K562 (cell line): ENCODE results near the gene TRIO. TPM values are rescaled to one million over a fixed set of nuclear protein-coding genes. Genes with fewer than 3 reads are reported as not detected.

ENCODE experiments used
- ATAC-seq: fragments of 200-7000 bp; cut with Tn5 transposase; 3 replicates; pipeline ENCODE4 v1.9.1; 2020; ENCODE audit warnings: moderate library complexity
- BruUV-seq: library from RNA; stranded (reverse); fragments of 400-500 nt; replicated peaks from 2 replicates; lab custom pipeline; 2021; lab: Mats Ljungman, UMichigan
- CTCF ChIA-PET: fragments of 300-600 bp; formaldehyde crosslinking; extraction: SDS; loops from one replicate; lab custom pipeline; 2021; ENCODE audit warnings: low intra/inter-chr PET ratio; lab: Yijun Ruan, JAX
- POLR2A ChIA-PET: fragments of 300-600, 350-650 bp; sonication (Branson Sonifier 250); formaldehyde crosslinking; extraction: SDS; loops from one replicate; lab custom pipeline; 2021; ENCODE audit warnings: antibody characterized with exemption, inconsistent platforms; lab: Yijun Ruan, JAX
- DNase-seq, 4 experiments: peaks; one replicate each; pipeline versions ENCODE4 v3.0.0 to v3.0.0-alpha.2; 2011 to 2018; ENCODE audit warnings: low spot score in 3 of 4, mixed read lengths in 3 of 4; ENCODE audit errors: extremely low read depth in 1 of 4
- FAIRE-seq: peaks from 2 replicates; lab custom pipeline; 2011; peaks lifted over from hg19 to GRCh38; lab: Jason Lieb, UNC
- H2AFZ ChIP-seq: 2 replicates; pipeline ENCODE4 v1.6.0; 2011; ENCODE audit warnings: low read depth, low read length, control low read depth, inconsistent platforms
- H3K27ac ChIP-seq: fragments of 200-600 bp; 3 replicates; pipeline ENCODE4 v1.8.0; 2011; ENCODE audit warnings: low read depth, mild to moderate bottlenecking, control low read depth, inconsistent platforms, low read length, moderate library complexity, mixed read lengths; ENCODE audit errors: extremely low read depth
- H3K27me3 ChIP-seq, 2 experiments: fragments of 300-600 bp in 1 of 2; 2 replicates in 1 of 2; 3 replicates in 1 of 2; pipeline versions ENCODE4 v1.6.0 to v1.8.0; 2011; ENCODE audit warnings: inconsistent platforms in 2 of 2, low read length in 2 of 2, mild to moderate bottlenecking in 1 of 2, mixed read lengths in 1 of 2, moderate library complexity in 1 of 2; ENCODE audit not compliant: control insufficient read depth in 2 of 2, insufficient read depth in 2 of 2
- H3K36me3 ChIP-seq: fragments of 300-600 bp; 3 replicates; pipeline ENCODE4 v1.8.0; 2011; ENCODE audit warnings: mild to moderate bottlenecking, low read length, inconsistent platforms; ENCODE audit not compliant: control insufficient read depth, insufficient read depth
- H3K4me1 ChIP-seq, 2 experiments: fragments of 200-600 bp in 1 of 2; replicated peaks in 1 of 2; 2 replicates in 1 of 2; 3 replicates in 1 of 2; pipeline versions ENCODE4 v1.5.1 to v1.8.0; 2011; ENCODE audit warnings: inconsistent platforms in 2 of 2, low read length in 2 of 2, mild to moderate bottlenecking in 1 of 2, mixed read lengths in 1 of 2, moderate library complexity in 1 of 2; ENCODE audit not compliant: control insufficient read depth in 2 of 2, insufficient read depth in 2 of 2
- H3K4me2 ChIP-seq: 2 replicates; pipeline ENCODE4 v1.6.1; 2011; ENCODE audit warnings: low read length, control low read depth, inconsistent platforms, mixed read lengths; ENCODE audit not compliant: insufficient read depth
- H3K4me3 ChIP-seq: fragments of 200-600 bp; sonication (generic), shearing (Covaris generic); 2 replicates; pipeline ENCODE4 v1.5.1; 2016; ENCODE audit warnings: control low read depth, inconsistent platforms
- H3K79me2 ChIP-seq: fragments of 200-600 bp; 3 replicates; pipeline ENCODE4 v1.8.0; 2011; ENCODE audit warnings: low read length, inconsistent platforms; ENCODE audit not compliant: control insufficient read depth, insufficient read depth
- H3K9ac ChIP-seq, 2 experiments: 2 replicates each; pipeline versions ENCODE4 v1.6.0 to v1.6.1; 2011; ENCODE audit warnings: low read depth in 2 of 2, low read length in 2 of 2, control low read depth in 1 of 2, inconsistent platforms in 1 of 2, mild to moderate bottlenecking in 1 of 2, mixed read lengths in 1 of 2; ENCODE audit not compliant: insufficient read depth in 1 of 2
- H3K9me1 ChIP-seq: one replicate; pipeline ENCODE4 v1.6.0; 2011; ENCODE audit warnings: inconsistent platforms, mild to moderate bottlenecking, low read length, moderate library complexity; ENCODE audit not compliant: control insufficient read depth, insufficient read depth
- H3K9me3 ChIP-seq: replicated peaks from 2 replicates; pipeline ENCODE4 v1.5.1; 2011; ENCODE audit warnings: low read depth, low read length, inconsistent platforms; ENCODE audit not compliant: control insufficient read depth, insufficient read depth
- H4K20me1 ChIP-seq: replicated peaks from 2 replicates; pipeline ENCODE4 v1.6.1; 2011; ENCODE audit warnings: low read length, inconsistent platforms, mixed read lengths; ENCODE audit not compliant: control insufficient read depth, insufficient read depth
- ATF6 ChIP-seq: sonication (generic); formaldehyde crosslinking; IDR thresholded peaks from 2 replicates; pipeline ENCODE4 v1.4.0; 2020; ENCODE audit warnings: mild to moderate bottlenecking, missing genetic modification reagents
- BCLAF1 ChIP-seq, 2 experiments: fragments of 450-650 bp in 1 of 2; IDR thresholded peaks; 2 replicates each; pipeline ENCODE4 v1.6.1; 2011 to 2017; ENCODE audit warnings: low read depth in 2 of 2, antibody characterized with exemption in 1 of 2, borderline replicate concordance in 1 of 2, low read length in 1 of 2, mild to moderate bottlenecking in 1 of 2, mixed read lengths in 1 of 2; ENCODE audit not compliant: control insufficient read depth in 1 of 2
- CHD4 ChIP-seq: fragments of 200-600 bp; sonication (generic); IDR thresholded peaks from 3 replicates; pipeline ENCODE4 v1.6.1; 2012; ENCODE audit warnings: low read depth, mild to moderate bottlenecking, mixed read lengths, low read length, inconsistent platforms; ENCODE audit not compliant: insufficient read depth, insufficient replicate concordance, poor library complexity, severe bottlenecking
- DPF2 ChIP-seq: fragments of 450-650 bp; IDR thresholded peaks from 2 replicates; pipeline ENCODE4 v1.6.1; 2016
- HMG20B ChIP-seq: fragments of 250-450 bp; sonication (Bioruptor Pico); IDR thresholded peaks from 2 replicates; pipeline ENCODE4 v1.5.0; 2021; ENCODE audit warnings: mild to moderate bottlenecking
- KDM1A ChIP-seq, 2 experiments: fragments of 450-650 bp; IDR thresholded peaks; 2 replicates each; pipeline ENCODE4 v1.6.1; 2016; ENCODE audit warnings: mild to moderate bottlenecking in 2 of 2
- NBN ChIP-seq: fragments of 450-650 bp; IDR thresholded peaks from 2 replicates; pipeline ENCODE4 v1.6.1; 2016; ENCODE audit warnings: low read depth, mild to moderate bottlenecking
- ZNF766 ChIP-seq: fragments of 200-800 bp; sonication (Bioruptor generic); conservative IDR thresholded peaks from 2 replicates; pipeline ENCODE4 v1.6.1; 2016; ENCODE audit warnings: missing genetic modification characterization, missing compliant biosample characterization
- WGBS: fragments of 100-300 bp; shearing (Covaris generic); methylation state at CpG from one replicate; pipeline ENCODE4 v1.1.6; 2016; ENCODE audit warnings: low coverage, mixed read lengths; ENCODE audit not compliant: insufficient coverage; ENCODE audit errors: missing lambda C conversion rate; 5-methylcytosine and 5-hydroxymethylcytosine counted together
- in situ Hi-C: fragments of 300-500 bp; cut with MboI; formaldehyde crosslinking; loops from 4 replicates; pipeline ENCODE4 v1.15.0; 2018; ENCODE audit warnings: inconsistent platforms, mixed read lengths
- intact Hi-C: fragments of 100-400 bp; cut with micrococcal nuclease; formaldehyde crosslinking; loops from 2 replicates; pipeline ENCODE4 v1.14.2; 2022
- polyA plus RNA-seq, 8 experiments: library from polyadenylated mRNA; depleted of rRNA in 4 of 8; stranded (reverse) in 5 of 8; unstranded in 3 of 8; fragments of >200 nt; fragmentation: Nextera tagmentation in 2 of 8; fragmentation: Illumina TruSeq in 1 of 8; extraction: Ambion mirVana in 2 of 8; extraction: Trizol in 1 of 8; gene quantifications; 2 replicates each; pipeline versions ENCODE4 v1.2.1 to v1.2.3, GENCODE V29; 2011 to 2014; ENCODE audit warnings: inconsistent platforms in 1 of 8, missing spikeins in 1 of 8
- total RNA-seq, 7 experiments: library from RNA; depleted of rRNA in 6 of 7; stranded (reverse); fragments of >200 nt in 6 of 7; fragmentation: Illumina TruSeq in 2 of 7; extraction: Trizol in 2 of 7; gene quantifications; 2 replicates each; pipeline versions ENCODE4 v1.2.1 to v1.2.3, GENCODE V29; 2011 to 2021; ENCODE audit warnings: low replicate concordance in 1 of 7

TRIO gene
- total and polyA plus RNA-seq, 9 of the 15 experiments (the other 6 are each of a cell fraction or from before 2014, with no cell fraction given), result 0.24 to 5.0 (median 1.1) TPM

- H3K9ac ChIP-seq, result peak overlapping the region in 1 of 2 experiments; percentile 18; a peak in 1 of 4 replicates
- no peaks in the 10 kb centered on the region; a peak in 1 of 5 replicates for H3K4me1 ChIP-seq
- FAIRE-seq (no peak), ATAC-seq (peak; percentile 16; the same call in 2 of the 3 replicates), DNase-seq (no peak)
- intact Hi-C loops (no loop called here), in situ Hi-C loops (no loop called here)
- H3K9me3 ChIP-seq, result no peaks in the 10 kb centered on the region
- no peak for TF ChIP-seq HMG20B (CRISPR knock-in tag)
- TF ChIP-seq ATF6 (CRISPR knock-in tag), result no peak
- TF ChIP-seq DPF2, result no peak
- TF ChIP-seq CHD4, result no peak
- no peak for TF ChIP-seq ZNF766 (CRISPR knock-in tag)
- TF ChIP-seq NBN, result no peak
- no peak for TF ChIP-seq KDM1A (IDR thresholded peaks at IDR 0.05)
- TF ChIP-seq BCLAF1 (IDR thresholded peaks at IDR 0.05; ENCODE audit: borderline replicate concordance in 1 of 2, control insufficient read depth in 1 of 2, low read depth in 2 of 2, low read length in 1 of 2), result no peak
- no peaks in the 10 kb centered on the region for H3K36me3 ChIP-seq
- WGBS, result 15% methylated on average over 11 of the region's 11 CpGs
- BruUV-seq, result no TSS peak
- no peaks in the 10 kb centered on the region for H3K79me2 ChIP-seq
- H3K4me2 ChIP-seq, result no peak overlapping the region
- ChIA-PET POLR2A (no interaction called here), CTCF (no interaction called here)
- H4K20me1 ChIP-seq, result no peaks in the 10 kb centered on the region
- H3K27ac ChIP-seq, result no peak overlapping the region
- no peaks in the 10 kb centered on the region for H3K9me1 ChIP-seq
- no peak overlapping the region for H3K4me3 ChIP-seq
- peaks cover 0 to 4% of the 10 kb centered on the region in 2 experiments; a peak in 2 of 5 replicates for H3K27me3 ChIP-seq
- no peak overlapping the region for H2AFZ ChIP-seq
Observed at GRCh38 chr5:14258840-14259239, 115.7 kb downstream of the TRIO start.
